22Rv1 (cell line): ENCODE results near the gene EIF6.

ENCODE experiments used
- ZFX ChIP-seq: fragments of 450-650 bp; IDR thresholded peaks from 2 replicates; pipeline ENCODE4 v1.6.1; 2017; ENCODE audit warnings: antibody characterized with exemption, borderline replicate concordance
- TF ChIP-seq, protein P1 (sequence below): fragments of 450-650 bp; IDR thresholded peaks from 2 replicates; pipeline ENCODE4 v1.5.1; 2017; ENCODE audit warnings: mild to moderate bottlenecking

DNA sequence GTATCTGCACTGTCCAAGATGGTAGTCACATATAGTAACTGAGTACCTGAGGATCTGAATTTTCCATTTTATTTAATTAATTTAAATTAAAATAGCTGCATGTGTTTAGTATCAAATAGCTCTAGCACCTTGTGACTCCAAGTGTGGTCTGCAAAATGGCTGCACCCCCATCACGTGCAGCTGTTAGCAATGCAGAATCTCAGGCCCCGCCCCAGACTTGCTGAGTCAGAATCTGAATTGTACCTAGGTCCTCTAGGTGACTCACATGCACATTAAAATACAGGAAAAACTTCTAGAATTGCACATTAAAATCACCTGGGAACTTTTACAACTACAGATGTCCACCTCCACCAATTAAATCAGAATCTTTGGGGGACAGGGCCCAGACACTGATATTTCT, 26.8 kb upstream of the EIF6 start:
- TF ChIP-seq ZFX, result no peak
- TF ChIP-seq, protein P1, sequence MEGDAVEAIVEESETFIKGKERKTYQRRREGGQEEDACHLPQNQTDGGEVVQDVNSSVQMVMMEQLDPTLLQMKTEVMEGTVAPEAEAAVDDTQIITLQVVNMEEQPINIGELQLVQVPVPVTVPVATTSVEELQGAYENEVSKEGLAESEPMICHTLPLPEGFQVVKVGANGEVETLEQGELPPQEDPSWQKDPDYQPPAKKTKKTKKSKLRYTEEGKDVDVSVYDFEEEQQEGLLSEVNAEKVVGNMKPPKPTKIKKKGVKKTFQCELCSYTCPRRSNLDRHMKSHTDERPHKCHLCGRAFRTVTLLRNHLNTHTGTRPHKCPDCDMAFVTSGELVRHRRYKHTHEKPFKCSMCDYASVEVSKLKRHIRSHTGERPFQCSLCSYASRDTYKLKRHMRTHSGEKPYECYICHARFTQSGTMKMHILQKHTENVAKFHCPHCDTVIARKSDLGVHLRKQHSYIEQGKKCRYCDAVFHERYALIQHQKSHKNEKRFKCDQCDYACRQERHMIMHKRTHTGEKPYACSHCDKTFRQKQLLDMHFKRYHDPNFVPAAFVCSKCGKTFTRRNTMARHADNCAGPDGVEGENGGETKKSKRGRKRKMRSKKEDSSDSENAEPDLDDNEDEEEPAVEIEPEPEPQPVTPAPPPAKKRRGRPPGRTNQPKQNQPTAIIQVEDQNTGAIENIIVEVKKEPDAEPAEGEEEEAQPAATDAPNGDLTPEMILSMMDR, result no peak
